SK-N-SH treated with all-trans-retinoic acid at 6 μM for 48 hours (cell line): ENCODE results near the gene CTDSP1.
A peak's percentile ranks its signal among the peaks of the same experiment; 100 is the strongest.

ENCODE experiments used
- ATAC-seq: fragments of 200-7000 bp; cut with Tn5 transposase; 3 replicates; pipeline ENCODE4 v1.9.1; 2020; ENCODE audit warnings: mild to moderate bottlenecking, moderate library complexity
- ARNTL ChIP-seq: fragments of 450-650 bp; formaldehyde crosslinking; IDR thresholded peaks from 2 replicates; pipeline ENCODE4 v1.5.0; 2020; ENCODE audit warnings: low read depth, mild to moderate bottlenecking, moderate library complexity, borderline replicate concordance
- BACH2 ChIP-seq: fragments of 250-450 bp; sonication (Bioruptor Pico); IDR thresholded peaks from 2 replicates; pipeline ENCODE4 v1.9.0; 2021; ENCODE audit warnings: mild to moderate bottlenecking, borderline replicate concordance
- CSDC2 ChIP-seq: fragments of 250-450 bp; sonication (Bioruptor Pico); IDR thresholded peaks from 2 replicates; pipeline ENCODE4 v1.5.0; 2020; ENCODE audit warnings: mild to moderate bottlenecking, moderate library complexity
- ESRRG ChIP-seq: fragments of 250-450 bp; sonication (Bioruptor Pico); IDR thresholded peaks from 2 replicates; pipeline ENCODE4 v1.6.1; 2021; ENCODE audit warnings: mild to moderate bottlenecking
- GLIS3 ChIP-seq: fragments of 250-450 bp; sonication (Bioruptor Pico); IDR thresholded peaks from 2 replicates; pipeline ENCODE4 v1.5.0; 2020; ENCODE audit warnings: mild to moderate bottlenecking, moderate library complexity
- ISL1 ChIP-seq: fragments of 250-450 bp; sonication (Bioruptor Pico); IDR thresholded peaks from 2 replicates; pipeline ENCODE4 v2.1.2; 2022; ENCODE audit warnings: mild to moderate bottlenecking, moderate library complexity
- OSR1 ChIP-seq: fragments of 250-450 bp; sonication (Bioruptor Pico); IDR thresholded peaks from 2 replicates; pipeline ENCODE4 v1.8.0; 2022; ENCODE audit warnings: moderate library complexity, mild to moderate bottlenecking, inconsistent platforms
- PPARA ChIP-seq: fragments of 250-450 bp; sonication (Bioruptor Pico); IDR thresholded peaks from 2 replicates; pipeline ENCODE4 v1.5.0; 2020; ENCODE audit warnings: mild to moderate bottlenecking, borderline replicate concordance
- RARB ChIP-seq: fragments of 250-450 bp; sonication (Bioruptor Pico); IDR thresholded peaks from 2 replicates; pipeline ENCODE4 v1.8.0; 2021; ENCODE audit warnings: mild to moderate bottlenecking, moderate library complexity
- SNAI2 ChIP-seq: fragments of 250-450 bp; sonication (Bioruptor Pico); IDR thresholded peaks from 2 replicates; pipeline ENCODE4 v1.5.0; 2020; ENCODE audit warnings: mild to moderate bottlenecking, moderate library complexity
- TCF4 ChIP-seq: fragments of 250-450 bp; sonication (Bioruptor Pico); IDR thresholded peaks from 2 replicates; pipeline ENCODE4 v1.8.0; 2021; ENCODE audit warnings: mild to moderate bottlenecking, moderate library complexity, borderline replicate concordance
- TOX ChIP-seq: fragments of 250-450 bp; sonication (Bioruptor Pico); IDR thresholded peaks from 2 replicates; pipeline ENCODE4 v1.8.0; 2021; ENCODE audit warnings: mild to moderate bottlenecking, moderate library complexity, borderline replicate concordance
- ZC3H10 ChIP-seq: fragments of 250-450 bp; sonication (Bioruptor Pico); IDR thresholded peaks from 2 replicates; pipeline ENCODE4 v1.5.1; 2021; ENCODE audit warnings: mild to moderate bottlenecking, moderate library complexity
- ZFP3 ChIP-seq: fragments of 250-450 bp; sonication (Bioruptor Pico); IDR thresholded peaks from 2 replicates; pipeline ENCODE4 v1.5.0; 2020; ENCODE audit warnings: mild to moderate bottlenecking, moderate library complexity
- ZFP30 ChIP-seq: fragments of 450-650 bp; formaldehyde crosslinking; IDR thresholded peaks from 2 replicates; pipeline ENCODE4 v1.5.0; 2022; ENCODE audit warnings: mild to moderate bottlenecking, moderate library complexity
- ZNF565 ChIP-seq: fragments of 450-650 bp; formaldehyde crosslinking; conservative IDR thresholded peaks from 2 replicates; pipeline ENCODE4 v1.5.0; 2020; ENCODE audit warnings: low read depth, mild to moderate bottlenecking, moderate library complexity
- ZNF70 ChIP-seq: fragments of 450-650 bp; formaldehyde crosslinking; IDR thresholded peaks from 2 replicates; pipeline ENCODE4 v1.5.0; 2020; ENCODE audit warnings: mild to moderate bottlenecking, moderate library complexity
- TF ChIP-seq, protein P1 (sequence below): fragments of 250-450 bp; sonication (Bioruptor Pico); IDR thresholded peaks from 2 replicates; pipeline ENCODE4 v1.5.0; 2020; ENCODE audit warnings: mild to moderate bottlenecking, moderate library complexity
- TF ChIP-seq, protein P2 (sequence below): fragments of 250-450 bp; sonication (Bioruptor Pico); IDR thresholded peaks from 2 replicates; pipeline ENCODE4 v1.5.1; 2020; ENCODE audit warnings: low read depth, mild to moderate bottlenecking, moderate library complexity
- TF ChIP-seq, protein P3 (sequence below): fragments of 250-450 bp; sonication (Bioruptor Pico); IDR thresholded peaks from 2 replicates; pipeline ENCODE4 v1.8.0; 2020; ENCODE audit warnings: mild to moderate bottlenecking, moderate library complexity, borderline replicate concordance
- TF ChIP-seq, protein P4 (sequence below): fragments of 250-450 bp; sonication (Bioruptor Pico); IDR thresholded peaks from 2 replicates; pipeline ENCODE4 v1.8.0; 2021; ENCODE audit warnings: low read depth, mild to moderate bottlenecking, moderate library complexity, borderline replicate concordance

CTDSP1 gene

DNA sequence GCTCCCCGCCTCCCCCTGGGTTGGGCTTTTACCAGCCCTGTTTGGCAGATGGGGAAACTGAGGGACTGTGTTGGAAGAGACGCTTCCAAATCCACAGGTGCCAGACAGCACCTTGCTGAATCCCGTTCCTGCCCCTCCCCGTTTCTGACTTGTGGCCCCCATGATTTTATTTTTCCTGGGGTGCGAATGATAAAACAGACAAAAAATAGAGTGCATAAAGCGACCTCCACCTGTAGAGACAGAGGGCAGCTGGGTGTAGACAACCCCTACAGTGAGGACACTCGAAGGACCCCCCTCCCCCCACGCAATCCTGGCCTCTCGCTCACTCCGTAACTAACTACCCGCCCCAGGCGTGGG is 2.2 kb upstream of the CTDSP1 start:
- ATAC-seq: no peak
- TF ChIP-seq, protein P1, sequence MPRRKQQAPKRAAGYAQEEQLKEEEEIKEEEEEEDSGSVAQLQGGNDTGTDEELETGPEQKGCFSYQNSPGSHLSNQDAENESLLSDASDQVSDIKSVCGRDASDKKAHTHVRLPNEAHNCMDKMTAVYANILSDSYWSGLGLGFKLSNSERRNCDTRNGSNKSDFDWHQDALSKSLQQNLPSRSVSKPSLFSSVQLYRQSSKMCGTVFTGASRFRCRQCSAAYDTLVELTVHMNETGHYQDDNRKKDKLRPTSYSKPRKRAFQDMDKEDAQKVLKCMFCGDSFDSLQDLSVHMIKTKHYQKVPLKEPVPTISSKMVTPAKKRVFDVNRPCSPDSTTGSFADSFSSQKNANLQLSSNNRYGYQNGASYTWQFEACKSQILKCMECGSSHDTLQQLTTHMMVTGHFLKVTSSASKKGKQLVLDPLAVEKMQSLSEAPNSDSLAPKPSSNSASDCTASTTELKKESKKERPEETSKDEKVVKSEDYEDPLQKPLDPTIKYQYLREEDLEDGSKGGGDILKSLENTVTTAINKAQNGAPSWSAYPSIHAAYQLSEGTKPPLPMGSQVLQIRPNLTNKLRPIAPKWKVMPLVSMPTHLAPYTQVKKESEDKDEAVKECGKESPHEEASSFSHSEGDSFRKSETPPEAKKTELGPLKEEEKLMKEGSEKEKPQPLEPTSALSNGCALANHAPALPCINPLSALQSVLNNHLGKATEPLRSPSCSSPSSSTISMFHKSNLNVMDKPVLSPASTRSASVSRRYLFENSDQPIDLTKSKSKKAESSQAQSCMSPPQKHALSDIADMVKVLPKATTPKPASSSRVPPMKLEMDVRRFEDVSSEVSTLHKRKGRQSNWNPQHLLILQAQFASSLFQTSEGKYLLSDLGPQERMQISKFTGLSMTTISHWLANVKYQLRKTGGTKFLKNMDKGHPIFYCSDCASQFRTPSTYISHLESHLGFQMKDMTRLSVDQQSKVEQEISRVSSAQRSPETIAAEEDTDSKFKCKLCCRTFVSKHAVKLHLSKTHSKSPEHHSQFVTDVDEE: no peak
- no peak for TF ChIP-seq CSDC2 (CRISPR knock-in tag)

DNA sequence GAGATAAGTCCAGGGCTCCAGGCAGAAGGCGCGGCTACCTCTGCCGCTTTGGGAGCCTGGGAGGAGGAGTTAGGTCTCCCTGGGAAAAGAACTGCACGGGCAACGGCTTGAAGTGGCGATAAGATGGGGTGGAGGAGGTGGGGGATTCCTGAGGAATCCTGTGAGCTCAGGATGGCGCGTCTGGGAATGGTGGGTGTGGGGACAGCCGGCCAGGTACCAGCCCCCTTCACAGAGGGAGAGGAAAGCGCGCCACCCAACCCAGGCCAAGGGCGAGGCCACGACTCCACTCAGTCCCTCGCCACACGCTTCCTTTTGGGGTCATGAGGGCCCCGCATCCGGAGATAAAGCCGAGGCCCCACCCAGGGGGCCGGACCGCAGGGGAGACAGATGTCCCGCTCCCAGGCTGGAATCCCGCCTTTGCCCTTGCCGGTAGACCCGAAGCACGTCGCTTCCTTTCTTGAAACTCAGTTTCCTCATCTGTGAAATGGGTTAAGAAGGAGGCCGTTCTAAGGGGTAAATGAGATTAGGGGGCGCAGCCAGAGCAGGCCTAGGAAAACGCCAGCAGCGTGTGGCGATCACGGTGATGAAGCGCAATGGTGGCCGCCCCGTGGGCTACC is 1.7 kb upstream of the CTDSP1 start:
- TF ChIP-seq ZNF70 (CRISPR knock-in tag) (no peak), PPARA (CRISPR knock-in tag) (no peak), ARNTL (CRISPR knock-in tag) (no peak), ZNF565 (no peak), ZFP30 (CRISPR knock-in tag) (no peak), BACH2 (CRISPR knock-in tag) (no peak), RARB (CRISPR knock-in tag) (no peak), TCF4 (CRISPR knock-in tag) (no peak), TOX (CRISPR knock-in tag) (no peak), GLIS3 (CRISPR knock-in tag) (no peak), ISL1 (CRISPR knock-in tag) (no peak), SNAI2 (no peak)
- TF ChIP-seq, protein P2, sequence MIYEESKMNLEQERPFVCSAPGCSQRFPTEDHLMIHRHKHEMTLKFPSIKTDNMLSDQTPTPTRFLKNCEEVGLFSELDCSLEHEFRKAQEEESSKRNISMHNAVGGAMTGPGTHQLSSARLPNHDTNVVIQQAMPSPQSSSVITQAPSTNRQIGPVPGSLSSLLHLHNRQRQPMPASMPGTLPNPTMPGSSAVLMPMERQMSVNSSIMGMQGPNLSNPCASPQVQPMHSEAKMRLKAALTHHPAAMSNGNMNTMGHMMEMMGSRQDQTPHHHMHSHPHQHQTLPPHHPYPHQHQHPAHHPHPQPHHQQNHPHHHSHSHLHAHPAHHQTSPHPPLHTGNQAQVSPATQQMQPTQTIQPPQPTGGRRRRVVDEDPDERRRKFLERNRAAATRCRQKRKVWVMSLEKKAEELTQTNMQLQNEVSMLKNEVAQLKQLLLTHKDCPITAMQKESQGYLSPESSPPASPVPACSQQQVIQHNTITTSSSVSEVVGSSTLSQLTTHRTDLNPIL (CRISPR knock-in tag): no peak
- TF ChIP-seq, protein P1: no peak
- TF ChIP-seq, protein P3, sequence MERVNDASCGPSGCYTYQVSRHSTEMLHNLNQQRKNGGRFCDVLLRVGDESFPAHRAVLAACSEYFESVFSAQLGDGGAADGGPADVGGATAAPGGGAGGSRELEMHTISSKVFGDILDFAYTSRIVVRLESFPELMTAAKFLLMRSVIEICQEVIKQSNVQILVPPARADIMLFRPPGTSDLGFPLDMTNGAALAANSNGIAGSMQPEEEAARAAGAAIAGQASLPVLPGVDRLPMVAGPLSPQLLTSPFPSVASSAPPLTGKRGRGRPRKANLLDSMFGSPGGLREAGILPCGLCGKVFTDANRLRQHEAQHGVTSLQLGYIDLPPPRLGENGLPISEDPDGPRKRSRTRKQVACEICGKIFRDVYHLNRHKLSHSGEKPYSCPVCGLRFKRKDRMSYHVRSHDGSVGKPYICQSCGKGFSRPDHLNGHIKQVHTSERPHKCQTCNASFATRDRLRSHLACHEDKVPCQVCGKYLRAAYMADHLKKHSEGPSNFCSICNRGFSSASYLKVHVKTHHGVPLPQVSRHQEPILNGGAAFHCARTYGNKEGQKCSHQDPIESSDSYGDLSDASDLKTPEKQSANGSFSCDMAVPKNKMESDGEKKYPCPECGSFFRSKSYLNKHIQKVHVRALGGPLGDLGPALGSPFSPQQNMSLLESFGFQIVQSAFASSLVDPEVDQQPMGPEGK (CRISPR knock-in tag): no peak
- peak; percentile 9 for ATAC-seq

DNA sequence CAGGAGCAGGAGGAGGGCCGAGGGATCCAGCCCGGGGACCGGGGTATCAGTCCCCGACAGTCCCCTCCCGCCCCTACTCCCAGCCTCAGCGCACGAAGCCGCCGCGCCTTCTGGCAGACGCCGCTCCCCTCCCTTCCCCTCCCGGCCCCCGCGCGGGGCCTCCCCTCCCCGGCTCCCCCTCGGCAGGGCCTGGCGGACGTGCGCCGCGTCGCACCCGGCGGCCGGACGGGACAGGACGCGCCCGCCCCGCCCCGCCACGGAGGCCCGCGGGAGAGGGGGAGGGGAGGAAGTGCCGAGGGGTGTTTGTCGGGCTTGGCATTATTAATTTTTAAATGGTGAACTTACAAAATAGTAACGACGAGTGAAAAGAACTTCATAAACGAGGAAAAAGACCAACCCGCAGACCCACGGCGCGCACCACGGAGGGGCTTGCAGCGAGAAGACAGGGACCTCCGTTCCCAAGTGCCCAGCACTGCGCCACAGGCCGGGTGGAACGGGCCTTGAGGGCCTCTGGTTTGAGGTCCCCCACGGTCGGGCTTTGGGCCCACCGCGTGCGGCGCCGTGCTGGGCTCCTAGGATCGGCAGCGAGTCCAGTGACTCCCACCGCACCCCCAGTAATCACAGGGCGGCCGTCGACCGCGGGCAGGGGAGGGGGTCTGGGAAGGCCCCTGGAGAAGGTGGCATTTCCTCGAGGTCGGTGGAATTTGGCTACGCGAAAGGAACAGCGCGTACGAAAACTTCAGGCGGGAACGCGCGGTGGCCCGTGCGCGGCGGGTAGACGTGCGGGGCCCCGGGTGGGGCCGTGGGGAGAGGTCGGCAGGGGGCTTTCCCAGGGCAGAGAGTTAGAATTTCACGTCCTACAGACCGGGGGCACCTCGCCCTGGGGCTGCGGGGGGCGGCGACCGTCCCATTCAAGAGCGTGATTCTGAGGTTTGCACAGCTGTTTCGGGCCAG is 954 bp upstream of the CTDSP1 start:
- TF ChIP-seq RARB (CRISPR knock-in tag) (no peak), TOX (CRISPR knock-in tag) (no peak), ISL1 (CRISPR knock-in tag) (no peak), ZFP3 (CRISPR knock-in tag) (no peak), ESRRG (CRISPR knock-in tag) (no peak), ARNTL (CRISPR knock-in tag) (no peak), OSR1 (no peak), SNAI2 (no peak), GLIS3 (CRISPR knock-in tag) (no peak), ZFP30 (CRISPR knock-in tag) (no peak), ZC3H10 (CRISPR knock-in tag) (no peak), CSDC2 (CRISPR knock-in tag) (no peak)
- TF ChIP-seq, protein P2 (CRISPR knock-in tag): no peak
- TF ChIP-seq, protein P4, sequence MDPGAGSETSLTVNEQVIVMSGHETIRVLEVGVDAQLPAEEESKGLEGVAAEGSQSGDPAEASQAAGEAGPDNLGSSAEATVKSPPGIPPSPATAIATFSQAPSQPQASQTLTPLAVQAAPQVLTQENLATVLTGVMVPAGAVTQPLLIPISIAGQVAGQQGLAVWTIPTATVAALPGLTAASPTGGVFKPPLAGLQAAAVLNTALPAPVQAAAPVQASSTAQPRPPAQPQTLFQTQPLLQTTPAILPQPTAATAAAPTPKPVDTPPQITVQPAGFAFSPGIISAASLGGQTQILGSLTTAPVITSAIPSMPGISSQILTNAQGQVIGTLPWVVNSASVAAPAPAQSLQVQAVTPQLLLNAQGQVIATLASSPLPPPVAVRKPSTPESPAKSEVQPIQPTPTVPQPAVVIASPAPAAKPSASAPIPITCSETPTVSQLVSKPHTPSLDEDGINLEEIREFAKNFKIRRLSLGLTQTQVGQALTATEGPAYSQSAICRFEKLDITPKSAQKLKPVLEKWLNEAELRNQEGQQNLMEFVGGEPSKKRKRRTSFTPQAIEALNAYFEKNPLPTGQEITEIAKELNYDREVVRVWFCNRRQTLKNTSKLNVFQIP: no peak
- TF ChIP-seq, protein P3 (CRISPR knock-in tag): no peak
- TF ChIP-seq, all 23 proteins: peak for 0
- peak; percentile 3 for ATAC-seq
